SW 1271 (cell line): ENCODE results near the gene TNFSF11.

ENCODE experiments used
- DNase-seq, 2 experiments: peaks; one replicate each; lab custom pipeline; 2025; lab: John Stamatoyannopoulos, UW

The TNFSF11 gene

DNA sequence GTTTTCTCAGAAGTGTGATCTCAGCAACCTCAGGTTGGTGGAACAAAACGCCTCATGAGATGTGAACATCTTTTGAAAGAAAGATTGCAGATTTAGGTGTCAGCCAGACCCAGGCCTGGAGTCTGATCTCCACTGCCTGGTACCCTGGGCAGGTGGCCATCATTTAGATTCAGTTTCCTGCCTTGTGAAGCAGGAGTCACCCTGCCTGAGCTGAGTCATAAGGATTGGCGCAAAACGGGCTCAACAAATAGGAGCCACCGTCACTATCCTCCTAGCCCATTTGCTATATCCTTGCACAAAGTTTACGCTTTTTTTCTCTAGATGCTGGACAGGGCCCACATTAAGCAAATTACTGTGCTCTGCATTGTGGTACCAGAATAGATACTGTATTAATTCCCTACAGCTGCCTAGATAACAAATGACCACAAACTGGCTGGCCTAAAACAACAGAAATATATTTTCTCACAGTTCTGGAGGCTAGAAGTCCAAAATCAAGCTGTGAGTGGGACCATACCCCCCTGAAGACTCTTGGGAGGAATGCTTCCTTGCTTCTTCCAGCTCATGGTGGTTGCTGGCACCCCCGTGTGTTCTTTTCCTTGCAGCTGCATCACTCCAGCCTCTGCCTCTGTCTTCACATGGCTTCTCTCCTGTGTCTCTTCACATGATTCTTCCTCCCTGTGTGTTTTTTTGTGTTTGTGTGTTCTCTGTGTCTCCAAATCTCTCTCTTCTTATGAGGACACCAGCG, 38.2 kb downstream of the TNFSF11 start:
- DNase-seq: no peak

DNA sequence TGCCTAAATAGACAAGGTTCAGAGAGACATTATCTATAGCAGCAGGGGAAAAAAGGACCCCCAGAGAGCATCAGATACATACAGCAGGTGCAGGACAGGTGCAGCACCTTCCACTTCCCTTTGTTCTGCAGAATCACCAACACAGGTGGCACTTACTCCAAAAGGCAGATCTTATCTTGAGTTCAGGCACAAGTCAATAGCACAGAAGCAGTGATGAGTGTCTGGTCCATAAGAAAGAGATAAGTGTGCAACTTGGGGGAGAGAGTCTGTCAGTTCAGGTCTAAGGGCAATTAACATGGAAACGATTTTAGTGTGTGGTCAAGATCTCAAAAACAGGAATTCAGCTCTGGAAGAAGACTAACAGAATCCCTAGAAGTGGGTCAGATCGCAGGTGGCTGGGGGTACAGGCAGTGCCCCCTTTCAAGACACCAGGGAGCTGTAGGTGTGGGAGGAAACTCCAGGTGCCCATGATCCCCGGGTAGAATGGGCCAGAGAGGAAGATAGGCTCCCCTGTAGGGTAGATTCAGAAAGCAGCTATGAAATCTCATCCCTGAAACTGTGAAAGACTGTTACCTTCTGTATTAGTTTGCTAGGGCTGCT, 40.6 kb downstream of the TNFSF11 start:
- no peak for DNase-seq

DNA sequence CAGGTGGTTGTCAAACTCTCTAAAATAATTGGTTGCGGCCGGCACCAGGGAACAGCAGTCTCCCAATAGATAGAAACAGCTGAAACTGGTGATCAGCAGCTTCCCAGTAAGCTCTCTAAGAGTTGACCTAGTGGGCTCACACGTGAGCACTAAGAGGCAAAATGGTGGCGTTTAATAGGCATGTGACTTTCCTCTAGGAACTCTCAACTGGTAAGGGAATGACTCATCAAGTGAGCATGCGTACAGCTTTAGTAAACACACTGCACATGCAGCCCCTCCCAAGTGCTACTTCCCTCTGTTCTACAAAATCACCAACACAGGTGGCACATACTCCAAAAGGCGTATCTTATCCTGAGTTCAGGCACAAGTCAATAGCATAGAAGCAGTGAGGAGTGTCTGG, 41.7 kb downstream of the TNFSF11 start:
- no peak for DNase-seq

DNA sequence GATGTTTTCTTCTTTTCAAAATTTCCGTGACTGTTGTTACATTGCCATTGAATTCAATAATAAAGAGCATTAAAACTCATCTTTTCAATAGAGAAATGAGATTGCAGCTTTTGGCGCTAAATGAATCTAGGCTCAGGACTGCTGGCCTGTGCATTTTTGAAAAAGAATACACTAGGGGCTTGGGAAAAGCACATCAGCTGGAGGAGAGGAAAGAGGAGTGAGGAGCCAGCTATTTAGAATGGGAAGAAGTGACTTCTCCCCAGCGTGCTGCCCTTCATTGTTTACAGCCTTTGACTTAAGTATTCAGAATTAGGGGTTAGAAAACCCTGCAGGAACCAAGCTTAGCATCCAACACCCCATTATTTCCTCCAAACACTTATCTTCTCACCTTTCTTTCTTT, 43.3 kb downstream of the TNFSF11 start:
- no peak for DNase-seq

DNA sequence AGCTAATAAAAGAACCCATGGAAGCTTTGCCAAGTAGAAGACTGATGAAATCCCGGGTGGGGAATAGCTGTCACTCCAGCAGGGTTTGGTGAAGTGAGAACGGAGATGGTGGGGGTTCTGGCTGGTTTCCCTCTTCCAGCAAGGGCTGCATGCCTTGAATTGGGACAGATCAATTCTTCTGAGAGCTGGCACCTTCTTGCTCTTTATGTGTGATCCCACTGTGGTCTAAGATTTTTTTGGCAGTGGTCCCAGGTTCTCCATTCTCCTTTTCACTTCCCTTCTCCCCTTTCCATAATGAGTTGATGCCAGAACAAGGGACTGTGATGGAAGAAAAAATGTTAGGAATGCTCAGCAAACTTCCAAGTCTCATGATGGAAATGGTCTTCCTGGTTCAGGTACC, 50.0 kb downstream of the TNFSF11 start:
- no peak for DNase-seq

DNA sequence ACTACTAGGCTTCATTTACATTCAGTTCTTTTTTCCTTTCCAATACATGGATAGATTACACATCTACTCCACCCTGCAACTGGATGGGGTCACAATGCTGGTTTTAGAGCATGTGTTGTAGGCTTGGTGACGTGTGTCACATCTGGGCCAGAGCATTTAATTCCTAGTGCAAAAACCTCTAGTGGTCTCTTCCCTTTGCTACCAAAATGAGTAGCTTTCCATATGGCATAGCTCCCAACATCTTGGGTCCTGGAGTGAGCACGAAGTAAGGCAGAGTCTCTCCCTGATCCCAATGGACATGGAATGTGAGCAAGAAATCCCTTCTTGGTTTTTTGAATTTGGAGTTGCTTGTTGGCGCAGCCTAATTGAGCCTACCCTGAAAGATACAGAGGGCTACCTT, 51.7 kb downstream of the TNFSF11 start:
- no peak for DNase-seq

DNA sequence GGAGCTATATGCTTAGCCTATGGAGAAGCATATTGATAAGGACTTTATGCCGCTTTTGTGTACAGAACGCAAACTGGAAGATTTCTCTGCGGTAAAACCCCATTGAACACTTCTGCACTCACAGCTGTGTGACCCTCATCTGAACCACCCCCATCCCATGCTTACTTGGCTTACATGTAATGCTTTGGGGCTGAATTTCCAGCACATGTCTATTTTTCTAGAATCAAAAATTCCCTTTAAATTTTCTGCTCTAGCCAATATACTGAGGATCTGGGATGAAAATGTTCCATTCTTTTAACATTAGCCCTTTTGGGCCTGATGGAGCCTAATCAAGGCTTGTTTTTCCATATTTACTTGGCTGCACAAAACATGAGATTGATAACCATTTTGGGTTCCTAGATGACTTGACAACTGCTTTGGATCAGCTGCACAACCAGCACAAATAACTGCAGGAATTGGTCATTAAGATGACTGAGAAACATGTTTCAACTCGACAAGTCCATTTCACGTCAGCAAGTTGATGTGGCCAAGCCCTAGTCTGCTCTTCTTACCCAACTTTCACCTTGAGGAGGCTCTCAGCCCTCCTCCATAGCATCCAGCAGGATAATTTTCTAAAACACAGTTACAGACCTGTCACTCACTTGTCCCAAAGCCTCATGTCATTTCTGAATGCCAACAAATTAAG, 52.4 kb downstream of the TNFSF11 start:
- no peak for DNase-seq

DNA sequence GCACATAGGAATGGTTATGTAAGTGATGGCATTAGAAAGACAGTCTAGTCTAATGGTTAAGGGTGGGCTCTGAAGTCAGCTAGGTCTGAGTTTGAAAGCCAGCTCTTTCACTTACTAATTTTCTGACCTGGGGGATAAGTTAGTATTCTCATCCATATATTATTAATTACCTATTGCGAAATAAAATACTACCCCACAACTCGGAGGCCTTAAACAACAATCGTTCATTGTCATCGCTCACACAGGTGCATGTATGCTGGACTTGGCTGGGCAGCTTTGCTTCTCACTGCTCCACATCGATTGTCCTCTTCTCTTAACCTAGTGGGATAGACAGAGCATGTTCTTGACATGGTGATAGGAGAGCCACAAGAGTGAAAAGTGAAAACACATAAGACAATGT, 54.7 kb downstream of the TNFSF11 start:
- DNase-seq: no peak

DNA sequence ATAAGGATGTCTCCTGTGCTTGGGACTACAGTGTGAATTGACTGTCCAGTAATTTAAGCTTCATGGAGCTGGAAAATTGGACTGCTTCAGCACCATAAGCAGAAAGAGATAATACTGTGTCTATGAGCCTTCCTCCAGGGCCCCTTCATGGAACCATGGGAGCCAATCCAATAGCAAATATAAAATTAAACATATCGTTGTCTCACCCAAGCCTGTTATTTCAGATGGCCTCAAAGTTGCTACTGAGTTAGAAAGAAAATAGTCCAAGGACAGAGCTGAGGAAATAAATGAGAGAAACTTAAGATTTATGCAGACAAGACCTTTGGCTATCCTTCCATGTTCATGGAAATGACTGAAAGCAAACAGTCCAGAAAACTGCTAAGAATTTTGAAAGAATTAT, 57.2 kb downstream of the TNFSF11 start:
- no peak for DNase-seq

DNA sequence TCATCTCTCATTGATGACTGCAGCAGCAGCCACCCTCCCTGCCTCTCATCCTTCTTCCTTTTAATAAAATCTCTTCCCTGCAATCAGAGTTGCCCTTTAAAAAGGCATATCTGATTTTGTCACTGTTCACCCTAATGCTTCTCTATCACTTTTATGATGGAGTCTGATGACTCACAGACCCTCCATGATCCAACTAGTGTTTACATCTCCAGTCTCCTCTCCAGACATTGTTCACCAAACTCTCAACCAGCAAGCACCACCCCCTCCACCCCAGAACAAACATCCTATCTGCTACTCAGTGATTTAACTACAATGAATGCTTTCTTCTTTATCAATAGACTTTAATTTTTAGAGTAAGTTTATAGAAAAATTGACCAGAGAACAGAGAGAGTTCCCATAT, 59.5 kb downstream of the TNFSF11 start:
- no peak for DNase-seq

DNA sequence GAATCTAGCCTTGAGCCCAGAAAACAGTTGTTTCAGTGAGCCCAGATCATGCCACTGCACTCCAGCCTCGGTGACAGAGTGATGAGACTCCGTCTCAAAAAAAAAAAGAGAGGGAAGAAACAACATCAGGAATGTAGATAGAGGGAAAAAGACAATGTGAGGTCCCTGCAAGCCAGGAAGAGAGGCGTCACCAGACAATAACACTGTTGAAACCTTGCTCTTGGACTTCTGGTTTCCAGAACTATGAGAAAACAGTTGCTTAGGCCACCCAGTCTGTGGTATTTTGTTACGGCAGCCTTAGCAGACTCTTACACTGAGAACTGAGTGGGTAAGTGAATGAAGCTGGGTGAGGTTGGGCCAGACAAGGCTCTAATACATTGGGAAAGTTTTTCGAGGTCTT, 64.1 kb downstream of the TNFSF11 start:
- no peak for DNase-seq

DNA sequence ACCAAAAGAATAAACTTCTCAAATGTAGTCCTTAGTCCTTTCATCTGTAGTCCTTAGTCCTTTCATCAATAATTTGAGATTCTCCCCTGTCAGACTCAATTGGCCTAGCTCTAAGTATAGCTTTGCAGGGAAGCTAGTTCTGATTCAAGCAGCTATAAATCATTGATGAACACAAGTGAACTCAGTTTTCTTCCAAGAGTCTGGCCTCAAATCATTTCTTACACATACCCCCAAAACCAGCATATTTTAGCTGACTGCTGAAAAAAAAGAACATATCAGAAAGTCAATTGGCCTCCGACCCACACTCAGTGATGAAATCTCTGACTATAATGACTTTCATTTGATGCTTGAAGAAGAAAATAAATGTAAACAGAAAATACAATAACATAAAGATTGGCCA, 64.9 kb downstream of the TNFSF11 start:
- no peak for DNase-seq

DNA sequence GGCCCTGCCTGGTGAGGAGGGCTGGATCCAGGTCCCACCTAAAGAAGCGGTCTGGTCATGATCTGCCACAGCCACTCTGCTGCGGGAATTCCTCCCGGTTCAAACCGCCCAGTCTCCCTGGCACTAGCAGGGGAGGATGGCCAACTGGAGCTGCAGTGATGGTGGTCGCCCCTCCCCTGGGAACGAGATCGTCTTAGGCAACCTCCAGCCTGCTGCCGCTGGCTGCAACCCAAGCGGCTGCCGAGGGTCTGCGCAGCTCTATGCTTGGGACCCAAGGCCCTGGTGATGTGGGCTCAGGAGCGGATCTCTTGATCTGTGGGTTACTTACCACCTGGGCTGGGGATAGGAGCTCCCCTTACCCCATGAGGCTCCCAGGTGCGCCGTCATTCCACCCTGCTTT, 69.1 kb downstream of the TNFSF11 start:
- no peak for DNase-seq

DNA sequence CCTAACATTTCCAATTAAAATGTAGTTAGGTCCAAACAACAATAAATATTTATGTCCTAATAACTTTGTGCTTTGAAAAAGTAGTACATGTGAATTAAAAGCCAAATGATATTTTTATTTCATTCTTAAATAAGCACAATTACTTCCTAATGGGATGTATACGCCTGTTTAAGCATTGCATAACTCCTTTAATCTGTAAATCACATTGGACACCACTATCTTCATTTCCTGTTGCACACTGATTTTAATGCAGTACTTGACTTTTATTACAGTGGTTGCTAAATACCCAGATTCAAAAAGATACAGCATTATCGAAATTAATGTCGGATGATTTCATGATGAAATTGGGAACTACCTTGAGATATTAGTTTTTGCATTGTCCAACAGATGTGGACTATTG, 70.9 kb downstream of the TNFSF11 start:
- DNase-seq: no peak

DNA sequence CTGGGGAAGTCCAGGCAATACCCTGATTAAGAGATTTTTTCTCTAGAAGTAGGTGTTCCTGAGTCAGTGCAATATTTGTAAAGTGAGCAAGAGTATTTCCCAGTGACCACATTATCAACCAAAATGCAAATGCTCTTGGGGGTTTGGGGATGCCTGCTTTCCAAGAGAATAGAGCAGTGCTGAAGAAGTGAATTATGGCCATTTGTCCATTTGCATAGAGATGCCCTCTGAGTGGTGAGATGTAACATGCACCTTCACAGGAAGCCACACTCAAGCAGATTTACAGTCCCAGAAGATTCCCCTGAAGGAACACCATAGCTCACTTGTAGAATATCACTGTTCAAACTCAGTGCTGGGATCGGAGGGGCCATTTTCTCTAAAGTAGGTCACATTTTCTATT, 71.8 kb downstream of the TNFSF11 start:
- DNase-seq: no peak

DNA sequence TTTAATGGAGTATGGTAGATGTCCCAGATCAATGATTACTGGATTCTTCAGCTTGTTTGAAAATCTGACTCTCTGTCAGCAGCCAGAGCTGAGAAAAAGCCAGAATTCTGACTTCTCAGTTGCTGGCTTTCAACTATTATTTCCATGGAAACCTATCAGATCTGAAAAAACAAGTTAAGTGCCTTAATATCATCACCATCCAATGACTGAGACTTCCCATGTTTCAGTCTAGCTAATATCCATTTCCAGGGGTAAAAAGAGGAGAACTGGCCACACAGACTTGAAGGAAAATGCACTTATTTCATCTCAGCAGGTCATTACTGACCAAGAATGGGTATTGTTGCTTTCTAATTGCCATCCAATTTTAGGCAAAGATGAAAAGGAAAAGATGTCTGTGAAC, 75.2 kb downstream of the TNFSF11 start:
- DNase-seq: no peak

DNA sequence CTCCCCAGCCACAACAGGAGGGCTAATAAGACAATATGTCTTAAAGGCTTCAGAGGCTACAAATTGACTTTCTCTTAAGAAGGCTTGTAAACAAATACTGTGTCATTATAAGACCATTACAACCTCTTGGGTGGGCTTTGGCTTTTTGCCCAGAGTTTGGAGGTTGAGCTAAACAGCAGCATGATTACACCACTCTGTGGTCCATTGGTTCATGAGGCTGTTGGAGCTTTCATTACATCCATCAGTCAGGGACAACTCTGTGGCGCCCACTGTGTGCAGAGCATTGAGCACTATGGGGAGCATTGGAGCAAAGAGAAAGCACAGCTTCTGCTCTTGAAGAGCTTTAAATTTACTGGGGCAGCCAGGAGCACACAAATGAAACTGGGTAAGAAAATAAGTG, 75.9 kb downstream of the TNFSF11 start:
- no peak for DNase-seq

DNA sequence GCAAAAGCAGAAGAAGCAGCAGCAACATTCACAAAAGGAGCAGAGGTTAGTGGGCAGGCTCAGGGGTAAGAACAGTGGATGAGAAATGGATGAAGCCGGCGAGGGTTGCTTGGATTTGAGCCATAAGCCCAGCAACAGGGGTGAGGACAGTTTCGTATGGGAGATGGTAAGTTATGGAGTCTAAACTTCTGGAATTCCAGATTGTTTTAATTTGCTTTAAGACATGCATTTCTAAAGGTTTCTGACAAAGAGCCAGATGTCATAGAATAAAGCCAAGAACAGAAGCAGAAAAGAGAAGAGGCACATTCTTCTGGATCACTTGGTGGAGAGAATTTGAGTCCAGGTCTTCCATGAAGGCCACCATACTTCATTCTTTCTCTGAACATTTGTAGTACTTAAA, 76.6 kb downstream of the TNFSF11 start:
- DNase-seq: no peak

DNA sequence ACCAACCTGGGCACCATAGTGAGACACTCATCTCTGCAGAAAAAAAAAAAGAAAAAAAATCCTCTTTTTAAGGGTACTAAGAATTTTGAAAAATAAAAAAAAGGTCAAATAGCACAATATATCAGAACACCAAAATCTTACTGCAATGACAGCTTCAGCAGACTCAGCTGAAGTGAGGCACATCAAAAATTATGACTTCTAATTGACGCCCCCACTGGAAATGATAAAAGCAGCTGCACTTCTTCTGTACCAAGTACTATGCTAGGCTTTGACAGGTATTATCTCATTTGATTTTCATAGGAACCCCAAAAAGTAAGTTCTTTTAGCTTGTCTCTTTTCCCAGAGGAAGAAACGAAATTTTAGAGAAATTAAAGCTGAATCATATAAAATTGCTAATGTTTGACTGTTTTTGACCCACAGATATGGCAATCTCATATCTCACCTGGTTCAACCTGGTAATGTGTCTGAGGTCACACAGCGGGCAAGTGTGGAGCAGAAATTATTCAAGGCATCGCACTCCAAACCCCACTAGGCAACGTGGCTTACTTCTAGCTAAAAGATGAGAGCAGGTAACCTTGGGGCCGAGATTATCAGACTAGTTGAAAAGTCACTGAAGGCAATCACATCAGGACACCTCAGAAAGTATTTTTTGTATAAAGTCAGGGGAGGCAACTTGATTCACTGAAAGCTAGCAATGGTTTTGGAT, 78.1 kb downstream of the TNFSF11 start:
- DNase-seq: no peak

DNA sequence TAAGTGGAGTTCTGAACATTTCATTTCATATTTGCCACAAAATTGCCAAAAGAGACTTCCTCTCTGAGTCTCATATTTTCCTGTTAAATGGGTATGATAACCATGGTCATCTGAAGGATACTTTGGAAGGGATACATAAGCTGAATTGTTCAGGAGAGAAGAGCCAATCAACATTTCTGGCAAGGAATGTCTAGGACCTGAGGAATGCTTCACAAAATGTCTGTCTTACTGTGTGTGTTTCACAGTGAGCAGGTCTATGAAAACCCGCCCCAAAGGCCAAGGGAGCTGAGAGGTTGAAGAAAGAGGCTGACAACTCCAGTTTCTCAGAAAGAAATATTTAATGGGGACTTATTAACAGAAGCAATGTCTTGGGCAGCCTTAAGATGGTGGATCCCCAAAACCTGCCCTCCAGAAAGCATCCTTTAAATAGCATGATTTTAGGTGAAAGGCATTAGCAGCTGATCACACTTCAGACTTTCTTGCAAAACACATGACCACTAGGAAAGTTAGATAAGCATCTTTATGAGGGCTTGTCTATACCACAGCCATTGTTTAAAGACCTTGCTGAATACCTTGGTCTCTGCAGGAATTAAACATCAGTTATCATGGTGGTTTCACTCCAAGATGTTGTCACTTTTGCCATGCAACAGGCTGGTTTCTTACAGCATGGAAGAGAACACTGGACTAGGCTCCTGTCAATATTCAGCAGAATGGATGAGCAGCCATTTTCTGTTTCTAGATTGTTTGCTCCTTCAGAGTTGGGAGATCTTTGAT, 78.9 kb downstream of the TNFSF11 start:
- DNase-seq: no peak

DNA sequence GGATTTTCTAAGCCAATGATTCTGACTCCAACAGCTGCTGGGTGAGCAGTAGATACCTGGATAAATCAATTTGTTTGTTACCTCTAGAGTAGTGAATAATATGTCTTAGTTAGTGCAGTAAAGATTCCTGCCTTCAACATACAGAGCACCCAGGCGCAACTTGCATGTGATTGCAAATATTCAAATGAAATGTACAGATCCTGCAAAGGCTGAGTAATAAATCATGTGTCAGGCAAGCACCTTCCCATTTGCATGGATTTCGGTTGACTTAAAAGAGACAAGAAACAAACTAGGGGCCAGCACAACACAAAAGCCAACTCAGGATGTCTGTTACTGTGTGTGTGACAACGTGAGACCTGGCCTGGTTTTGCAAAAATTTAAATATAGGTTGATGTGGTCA, 79.7 kb downstream of the TNFSF11 start:
- DNase-seq: no peak

DNA sequence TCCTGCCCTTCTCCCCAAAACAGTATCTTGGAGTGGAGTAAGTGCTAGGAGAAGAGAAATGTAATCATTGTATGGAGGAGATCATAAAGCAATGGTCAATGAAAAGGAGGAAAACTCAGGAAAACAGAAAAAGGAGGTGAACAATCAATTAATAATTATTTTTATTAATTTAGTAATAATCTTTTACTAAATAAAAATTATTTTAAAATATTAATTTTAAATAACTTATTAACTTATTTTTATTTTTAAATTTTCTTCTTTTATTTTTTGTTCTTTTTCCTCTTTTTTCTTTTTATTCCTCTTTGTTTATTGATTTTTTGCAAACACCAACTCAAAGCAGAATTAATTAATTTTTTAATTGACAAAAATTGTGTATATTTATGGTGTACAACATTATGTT, 80.3 kb downstream of the TNFSF11 start:
- no peak for DNase-seq
